GM19463 (cell line): ENCODE data around the gene MGST2.
"Not testable (repeated sequence)": the region's sequence is repeated elsewhere in the genome, so short reads cannot be mapped to it uniquely, and the experiment has no call there.

Experiments
- ATAC-seq: cut with Tn5 transposase; IDR thresholded peaks from one replicate; pipeline ENCODE4 v1.9.1; 2021; ENCODE audit warnings: mild to moderate bottlenecking, moderate library complexity; ENCODE audit not compliant: unreplicated experiment

Gene MGST2

GRCh38 chr4:139665690-139666529, at the start of gene MGST2:
Gene MGST2 (plus strand): TSS chr4:139665819. CDS start chr4:139666020, 201 bp downstream.
- peak; percentile 93 for ATAC-seq

- no peak for ATAC-seq
These were observed 47.7 kb upstream of the MGST2 start for GRCh38 chr4:139617702-139618490.

GRCh38 chr4:139619644-139620043, 46.0 kb upstream of the MGST2 start:
- ATAC-seq, result no peak

- no peak for ATAC-seq
These were observed 42.7 kb upstream of the MGST2 start for GRCh38 chr4:139622901-139623381.

- no peak for ATAC-seq
These were observed 41.1 kb upstream of the MGST2 start for GRCh38 chr4:139624441-139625092.

GRCh38 chr4:139625093-139625455, 40.5 kb upstream of the MGST2 start:
- no peak for ATAC-seq

- no peak for ATAC-seq
These were observed 40.1 kb upstream of the MGST2 start for GRCh38 chr4:139625482-139625881.

GRCh38 chr4:139628184-139629012, 37.2 kb upstream of the MGST2 start:
- ATAC-seq, result no peak

GRCh38 chr4:139629436-139630125, 36.0 kb upstream of the MGST2 start:
- no peak for ATAC-seq

- no peak for ATAC-seq
These were observed 35.5 kb upstream of the MGST2 start for GRCh38 chr4:139630126-139630495.

GRCh38 chr4:139630991-139631390, 34.6 kb upstream of the MGST2 start:
- no peak for ATAC-seq

- ATAC-seq, result no peak
These were observed 33.8 kb upstream of the MGST2 start for GRCh38 chr4:139631791-139632190.

- ATAC-seq, result not testable (repeated sequence)
These were observed 32.9 kb upstream of the MGST2 start for GRCh38 chr4:139632739-139633138.

GRCh38 chr4:139633195-139633594, 32.4 kb upstream of the MGST2 start:
- no peak for ATAC-seq

- no peak for ATAC-seq
These were observed 32.0 kb upstream of the MGST2 start for GRCh38 chr4:139633661-139634060.

- ATAC-seq, result no peak
These were observed 29.7 kb upstream of the MGST2 start for GRCh38 chr4:139635966-139636365.

- ATAC-seq, result not testable (repeated sequence)
These were observed 27.3 kb upstream of the MGST2 start for GRCh38 chr4:139638306-139638705.

GRCh38 chr4:139639654-139640053, 26.0 kb upstream of the MGST2 start:
- ATAC-seq, result no peak

GRCh38 chr4:139641218-139641617, 24.4 kb upstream of the MGST2 start:
- no peak for ATAC-seq

GRCh38 chr4:139642364-139642763, 23.3 kb upstream of the MGST2 start:
- no peak for ATAC-seq
